ENCODE results near the gene SLC2A13.

Gene SLC2A13

GRCh38 chr12:39984670-39985069 lies 121.2 kb downstream of the SLC2A13 start:
- Histone ChIP-seq H3K4me3 (ENCODE audit: insufficient read depth, low read depth, low read length) (no peak overlapping the region), H3K4me1 (ENCODE audit: control insufficient read depth, insufficient read depth, low read length) (no peaks in the 10 kb centered on the region), H3K36me3 (ENCODE audit: control insufficient read depth, insufficient read depth, low read length) (no peaks in the 10 kb centered on the region), H3K9me3 (ENCODE audit: control insufficient read depth, low read length) (no peaks in the 10 kb centered on the region), H3K27me3 (ENCODE audit: control insufficient read depth, insufficient read depth, low read length, poor library complexity, severe bottlenecking) (no peaks in the 10 kb centered on the region), H3K27ac (ENCODE audit: insufficient read depth, low read depth, low read length, poor library complexity, severe bottlenecking) (no peak overlapping the region)
- WGBS, 2 experiments, result 83 to 99% methylated on average over 4 to 5 of the region's 5 CpGs

- H3K36me3 ChIP-seq (ENCODE audit: control insufficient read depth, insufficient read depth, low read length), result no peaks in the 10 kb centered on the region
- H3K4me3 ChIP-seq (ENCODE audit: insufficient read depth, low read depth, low read length), result no peak overlapping the region
- WGBS, 2 experiments, result 95 to 99% methylated on average over 4 to 5 of the region's 5 CpGs
- no peaks in the 10 kb centered on the region for H3K4me1 ChIP-seq (ENCODE audit: control insufficient read depth, insufficient read depth, low read length)
- no peak overlapping the region for H3K27ac ChIP-seq (ENCODE audit: insufficient read depth, low read depth, low read length, poor library complexity, severe bottlenecking)
- peaks cover 3% of the 10 kb centered on the region for H3K9me3 ChIP-seq (ENCODE audit: control insufficient read depth, low read length)
- H3K27me3 ChIP-seq (ENCODE audit: control insufficient read depth, insufficient read depth, low read length, poor library complexity, severe bottlenecking), result no peaks in the 10 kb centered on the region
Observed at GRCh38 chr12:39975374-39975918, 130.4 kb downstream of the SLC2A13 start.

GRCh38 chr12:39972119-39972518 lies 133.8 kb downstream of the SLC2A13 start:
- H3K4me3 ChIP-seq (ENCODE audit: insufficient read depth, low read depth, low read length), result no peak overlapping the region
- 89 to 100% methylated on average over 1 of the region's 1 CpG for WGBS, 2 experiments
- H3K36me3 ChIP-seq (ENCODE audit: control insufficient read depth, insufficient read depth, low read length), result no peaks in the 10 kb centered on the region
- H3K4me1 ChIP-seq (ENCODE audit: control insufficient read depth, insufficient read depth, low read length), result no peaks in the 10 kb centered on the region
- peaks cover 4% of the 10 kb centered on the region for H3K9me3 ChIP-seq (ENCODE audit: control insufficient read depth, low read length)
- no peak overlapping the region for H3K27ac ChIP-seq (ENCODE audit: insufficient read depth, low read depth, low read length, poor library complexity, severe bottlenecking)
- H3K27me3 ChIP-seq (ENCODE audit: control insufficient read depth, insufficient read depth, low read length, poor library complexity, severe bottlenecking), result no peaks in the 10 kb centered on the region

GRCh38 chr12:39971348-39971747 lies 134.5 kb downstream of the SLC2A13 start:
- Histone ChIP-seq H3K9me3 (ENCODE audit: control insufficient read depth, low read length) (peaks cover 4% of the 10 kb centered on the region), H3K36me3 (ENCODE audit: control insufficient read depth, insufficient read depth, low read length) (no peaks in the 10 kb centered on the region), H3K4me3 (ENCODE audit: insufficient read depth, low read depth, low read length) (no peak overlapping the region), H3K27ac (ENCODE audit: insufficient read depth, low read depth, low read length, poor library complexity, severe bottlenecking) (no peak overlapping the region), H3K27me3 (ENCODE audit: control insufficient read depth, insufficient read depth, low read length, poor library complexity, severe bottlenecking) (no peaks in the 10 kb centered on the region), H3K4me1 (ENCODE audit: control insufficient read depth, insufficient read depth, low read length) (no peaks in the 10 kb centered on the region)
- WGBS, 2 experiments, result 77 to 90% methylated on average over 1 of the region's 1 CpG

- Histone ChIP-seq H3K4me3 (ENCODE audit: insufficient read depth, low read depth, low read length) (no peak overlapping the region), H3K9me3 (ENCODE audit: control insufficient read depth, low read length) (peaks cover 4% of the 10 kb centered on the region), H3K27ac (ENCODE audit: insufficient read depth, low read depth, low read length, poor library complexity, severe bottlenecking) (no peak overlapping the region), H3K4me1 (ENCODE audit: control insufficient read depth, insufficient read depth, low read length) (no peaks in the 10 kb centered on the region), H3K36me3 (ENCODE audit: control insufficient read depth, insufficient read depth, low read length) (no peaks in the 10 kb centered on the region), H3K27me3 (ENCODE audit: control insufficient read depth, insufficient read depth, low read length, poor library complexity, severe bottlenecking) (no peaks in the 10 kb centered on the region)
- WGBS, 2 experiments, result 90 to 97% methylated on average over 2 of the region's 2 CpGs
Observed at GRCh38 chr12:39966721-39967120, 139.2 kb downstream of the SLC2A13 start.

- peaks cover 4% of the 10 kb centered on the region for H3K9me3 ChIP-seq (ENCODE audit: control insufficient read depth, low read length)
- no peaks in the 10 kb centered on the region for H3K4me1 ChIP-seq (ENCODE audit: control insufficient read depth, insufficient read depth, low read length)
- no peaks in the 10 kb centered on the region for H3K36me3 ChIP-seq (ENCODE audit: control insufficient read depth, insufficient read depth, low read length)
- 94% methylated on average over 1 to 2 of the region's 2 CpGs for WGBS, 2 experiments
- no peak overlapping the region for H3K27ac ChIP-seq (ENCODE audit: insufficient read depth, low read depth, low read length, poor library complexity, severe bottlenecking)
- no peaks in the 10 kb centered on the region for H3K27me3 ChIP-seq (ENCODE audit: control insufficient read depth, insufficient read depth, low read length, poor library complexity, severe bottlenecking)
- H3K4me3 ChIP-seq (ENCODE audit: insufficient read depth, low read depth, low read length), result no peak overlapping the region
Observed at GRCh38 chr12:39966256-39966655, 139.6 kb downstream of the SLC2A13 start.

- Histone ChIP-seq H3K4me1 (ENCODE audit: control insufficient read depth, insufficient read depth, low read length) (peaks cover 11% of the 10 kb centered on the region), H3K4me3 (ENCODE audit: insufficient read depth, low read depth, low read length) (no peak overlapping the region), H3K27me3 (ENCODE audit: control insufficient read depth, insufficient read depth, low read length, poor library complexity, severe bottlenecking) (no peaks in the 10 kb centered on the region), H3K27ac (ENCODE audit: insufficient read depth, low read depth, low read length, poor library complexity, severe bottlenecking) (no peak overlapping the region), H3K9me3 (ENCODE audit: control insufficient read depth, low read length) (no peaks in the 10 kb centered on the region), H3K36me3 (ENCODE audit: control insufficient read depth, insufficient read depth, low read length) (no peaks in the 10 kb centered on the region)
- no CpG with 5 or more reads among the region's 2 CpGs for WGBS, 2 experiments
Observed at GRCh38 chr12:39959467-39959866, 146.4 kb downstream of the SLC2A13 start.

GRCh38 chr12:39959031-39959430 lies 146.8 kb downstream of the SLC2A13 start:
- WGBS, 2 experiments, result 100% methylated on average over 2 of the region's 2 CpGs
- H3K27me3 ChIP-seq (ENCODE audit: control insufficient read depth, insufficient read depth, low read length, poor library complexity, severe bottlenecking), result no peaks in the 10 kb centered on the region
- no peaks in the 10 kb centered on the region for H3K36me3 ChIP-seq (ENCODE audit: control insufficient read depth, insufficient read depth, low read length)
- H3K4me3 ChIP-seq (ENCODE audit: insufficient read depth, low read depth, low read length), result no peak overlapping the region
- no peak overlapping the region for H3K27ac ChIP-seq (ENCODE audit: insufficient read depth, low read depth, low read length, poor library complexity, severe bottlenecking)
- peaks cover 11% of the 10 kb centered on the region for H3K4me1 ChIP-seq (ENCODE audit: control insufficient read depth, insufficient read depth, low read length)
- no peaks in the 10 kb centered on the region for H3K9me3 ChIP-seq (ENCODE audit: control insufficient read depth, low read length)

GRCh38 chr12:39958377-39958776 lies 147.5 kb downstream of the SLC2A13 start:
- Histone ChIP-seq H3K9me3 (ENCODE audit: control insufficient read depth, low read length) (no peaks in the 10 kb centered on the region), H3K4me3 (ENCODE audit: insufficient read depth, low read depth, low read length) (no peak overlapping the region), H3K4me1 (ENCODE audit: control insufficient read depth, insufficient read depth, low read length) (peaks cover 11% of the 10 kb centered on the region), H3K36me3 (ENCODE audit: control insufficient read depth, insufficient read depth, low read length) (no peaks in the 10 kb centered on the region), H3K27ac (ENCODE audit: insufficient read depth, low read depth, low read length, poor library complexity, severe bottlenecking) (no peak overlapping the region), H3K27me3 (ENCODE audit: control insufficient read depth, insufficient read depth, low read length, poor library complexity, severe bottlenecking) (no peaks in the 10 kb centered on the region)
- 87% methylated on average over 2 to 3 of the region's 3 CpGs for WGBS, 2 experiments

GRCh38 chr12:39956725-39957124 lies 149.2 kb downstream of the SLC2A13 start:
- H3K36me3 ChIP-seq (ENCODE audit: control insufficient read depth, insufficient read depth, low read length), result no peaks in the 10 kb centered on the region
- H3K27me3 ChIP-seq (ENCODE audit: control insufficient read depth, insufficient read depth, low read length, poor library complexity, severe bottlenecking), result no peaks in the 10 kb centered on the region
- no peaks in the 10 kb centered on the region for H3K9me3 ChIP-seq (ENCODE audit: control insufficient read depth, low read length)
- WGBS, 2 experiments, result 26 to 37% methylated on average over 2 of the region's 2 CpGs
- H3K27ac ChIP-seq (ENCODE audit: insufficient read depth, low read depth, low read length, poor library complexity, severe bottlenecking), result no peak overlapping the region
- no peak overlapping the region for H3K4me3 ChIP-seq (ENCODE audit: insufficient read depth, low read depth, low read length)
- H3K4me1 ChIP-seq (ENCODE audit: control insufficient read depth, insufficient read depth, low read length), result peaks cover 11% of the 10 kb centered on the region
